ENCODE results near the gene BTG4. TPM values are rescaled to one million over a fixed set of nuclear protein-coding genes. Genes with fewer than 3 reads are reported as not detected.

BTG4 gene
- total and polyA plus RNA-seq, 2 donors (not counting 3 experiments of a cell fraction or from before 2014, with no cell fraction given): not detected

DNA sequence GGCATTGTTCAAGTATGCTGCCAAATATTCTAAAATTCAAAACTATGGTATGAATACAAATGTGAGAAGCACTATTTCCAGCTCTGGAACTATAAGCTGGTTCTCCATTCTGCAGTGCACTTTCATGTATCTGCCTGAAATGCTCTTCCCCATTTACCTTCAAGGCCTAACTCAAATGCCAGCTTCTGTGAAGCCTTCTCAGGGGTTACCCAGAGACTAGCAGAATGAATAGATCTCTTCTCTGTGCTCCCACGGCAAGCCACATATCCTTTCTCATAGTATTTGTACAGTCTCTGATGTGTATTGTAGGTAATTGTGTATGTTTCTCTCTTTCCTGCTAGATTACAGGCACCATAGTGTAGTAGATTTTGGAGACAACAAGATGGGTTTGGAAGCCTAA, 6.5 kb upstream of the BTG4 start:
- intact Hi-C loops (cut with micrococcal nuclease) (no loop called here), dilution Hi-C loops (cut with MboI; ENCODE audit: extremely low pct_ligation_motif_present, low sequenced_read_pairs) (no loop called here)
- Histone ChIP-seq H3K4me1 (ENCODE audit: control insufficient read depth, extremely low read depth, insufficient read depth, low read length) (no peaks in the 10 kb centered on the region), H3K27ac (ENCODE audit: insufficient read depth, low read depth, low read length) (no peak overlapping the region), H3K9ac (replicated peaks; ENCODE audit: extremely low read depth, insufficient read depth, low read length) (no peak overlapping the region), H3K4me3 (replicated peaks in 1 of 3; ENCODE audit: insufficient read depth in 1 of 3, low read depth in 1 of 3, low read length in 3 of 3) (no peak overlapping the region), H3K36me3 (ENCODE audit: control insufficient read depth in 2 of 2, extremely low read depth in 1 of 2, insufficient read depth in 2 of 2, low read length in 2 of 2) (no peaks in the 10 kb centered on the region), H4K20me1 (replicated peaks; ENCODE audit: control insufficient read depth, extremely low read depth, insufficient read depth, low read length) (no peaks in the 10 kb centered on the region), H2AFZ (ENCODE audit: low read depth, low read length) (no peak overlapping the region), H3K4me2 (ENCODE audit: insufficient read depth, low read length) (no peak overlapping the region), H3K79me2 (ENCODE audit: control insufficient read depth, insufficient read depth, low read length) (no peaks in the 10 kb centered on the region), H3K9me3 (replicated peaks; ENCODE audit: control insufficient read depth, insufficient read depth, low read length) (no peaks in the 10 kb centered on the region), H3K9me1 (replicated peaks; ENCODE audit: control insufficient read depth, extremely low read depth, insufficient read depth, low read length) (no peaks in the 10 kb centered on the region), H3K27me3 (ENCODE audit: control insufficient read depth in 2 of 2, insufficient read depth in 2 of 2, low read length in 2 of 2) (peaks cover 9 to 19% of the 10 kb centered on the region in 2 experiments)
- no peak for DNase-seq (ENCODE audit: low read depth, low spot score)
- BruUV-seq (replicated peaks): no TSS peak
- POLR2A ChIA-PET: no interaction called here
- CTCF ChIA-PET: no interaction called here
- TF ChIP-seq, protein P1, sequence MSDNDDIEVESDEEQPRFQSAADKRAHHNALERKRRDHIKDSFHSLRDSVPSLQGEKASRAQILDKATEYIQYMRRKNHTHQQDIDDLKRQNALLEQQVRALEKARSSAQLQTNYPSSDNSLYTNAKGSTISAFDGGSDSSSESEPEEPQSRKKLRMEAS (IDR thresholded peaks at IDR 0.05; ENCODE audit: insufficient read depth, insufficient read length): no peak
- no peak for TF ChIP-seq JUN (IDR thresholded peaks at IDR 0.05; ENCODE audit: borderline replicate concordance, insufficient read depth, insufficient read length, low read depth)
- TF ChIP-seq GATA2 (IDR thresholded peaks at IDR 0.05; ENCODE audit: insufficient read depth, insufficient read length, low read depth, low read length): no peak
- TF ChIP-seq MYC (IDR thresholded peaks at IDR 0.05; ENCODE audit: low read depth, low read length): no peak
- TF ChIP-seq, protein P2, sequence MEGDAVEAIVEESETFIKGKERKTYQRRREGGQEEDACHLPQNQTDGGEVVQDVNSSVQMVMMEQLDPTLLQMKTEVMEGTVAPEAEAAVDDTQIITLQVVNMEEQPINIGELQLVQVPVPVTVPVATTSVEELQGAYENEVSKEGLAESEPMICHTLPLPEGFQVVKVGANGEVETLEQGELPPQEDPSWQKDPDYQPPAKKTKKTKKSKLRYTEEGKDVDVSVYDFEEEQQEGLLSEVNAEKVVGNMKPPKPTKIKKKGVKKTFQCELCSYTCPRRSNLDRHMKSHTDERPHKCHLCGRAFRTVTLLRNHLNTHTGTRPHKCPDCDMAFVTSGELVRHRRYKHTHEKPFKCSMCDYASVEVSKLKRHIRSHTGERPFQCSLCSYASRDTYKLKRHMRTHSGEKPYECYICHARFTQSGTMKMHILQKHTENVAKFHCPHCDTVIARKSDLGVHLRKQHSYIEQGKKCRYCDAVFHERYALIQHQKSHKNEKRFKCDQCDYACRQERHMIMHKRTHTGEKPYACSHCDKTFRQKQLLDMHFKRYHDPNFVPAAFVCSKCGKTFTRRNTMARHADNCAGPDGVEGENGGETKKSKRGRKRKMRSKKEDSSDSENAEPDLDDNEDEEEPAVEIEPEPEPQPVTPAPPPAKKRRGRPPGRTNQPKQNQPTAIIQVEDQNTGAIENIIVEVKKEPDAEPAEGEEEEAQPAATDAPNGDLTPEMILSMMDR (IDR thresholded peaks at IDR 0.05; ENCODE audit: extremely low read depth in 1 of 2, insufficient read depth in 1 of 2, low read depth in 1 of 2, low read length in 2 of 2): no peak
- TF ChIP-seq POLR2AphosphoS5 (IDR thresholded peaks at IDR 0.05; ENCODE audit: insufficient read depth, low read depth, low read length): no peak
- no peak for TF ChIP-seq EZH2 (IDR thresholded peaks at IDR 0.05; ENCODE audit: borderline replicate concordance, low read depth, low read length, severe bottlenecking)
- TF ChIP-seq FOS (IDR thresholded peaks at IDR 0.05; ENCODE audit: borderline replicate concordance, insufficient read depth, low read length): no peak
- TF ChIP-seq POLR2A (IDR thresholded peaks at IDR 0.05; ENCODE audit: low read depth, low read length): no peak
- FAIRE-seq: no peak
